ENCODE results near the gene SLBP.

SLBP gene

GRCh38 chr4:1647432-1647831 lies 64.7 kb downstream of the SLBP start:
- no peak for ATAC-seq

GRCh38 chr4:1646690-1647089 lies 65.4 kb downstream of the SLBP start:
- ATAC-seq = no peak

DNA sequence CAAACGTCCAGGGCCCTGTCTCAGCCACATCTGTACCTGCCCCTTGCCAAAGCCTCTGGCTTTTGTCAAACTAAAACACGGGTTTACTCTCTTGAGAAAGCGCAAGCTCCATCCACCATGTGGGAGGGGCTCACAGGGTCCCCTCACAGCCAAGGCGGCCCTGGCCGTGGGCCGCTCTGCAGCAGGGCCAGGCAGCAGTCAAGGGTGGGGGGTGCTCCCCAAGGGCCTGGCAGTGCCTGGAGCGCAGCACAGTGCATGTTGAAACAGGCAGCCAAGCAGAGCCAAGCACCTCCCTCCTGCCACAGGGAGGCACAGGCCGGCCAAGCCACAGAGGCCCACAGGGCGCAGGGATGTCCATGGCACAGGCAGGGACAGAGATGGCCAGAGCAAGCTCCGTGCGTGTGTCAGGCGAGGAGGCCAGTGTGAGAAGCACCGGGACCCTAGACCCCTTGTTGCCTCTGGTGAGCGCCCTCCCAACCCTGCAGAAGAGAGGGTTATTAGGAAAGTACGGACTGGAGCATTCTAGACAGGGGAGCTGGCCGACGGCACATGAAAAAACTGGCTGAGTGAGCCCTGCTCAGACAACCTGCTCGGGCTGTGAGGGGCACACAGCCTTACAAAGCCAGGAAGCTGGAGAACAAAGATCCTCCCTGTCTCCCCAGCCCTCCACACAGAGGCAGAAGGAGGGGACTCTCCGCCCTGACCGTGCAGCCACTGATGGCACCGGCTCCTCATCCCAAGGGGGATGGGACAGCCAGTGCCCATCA lies 67.0 kb downstream of the SLBP start:
- no peak for ATAC-seq

DNA sequence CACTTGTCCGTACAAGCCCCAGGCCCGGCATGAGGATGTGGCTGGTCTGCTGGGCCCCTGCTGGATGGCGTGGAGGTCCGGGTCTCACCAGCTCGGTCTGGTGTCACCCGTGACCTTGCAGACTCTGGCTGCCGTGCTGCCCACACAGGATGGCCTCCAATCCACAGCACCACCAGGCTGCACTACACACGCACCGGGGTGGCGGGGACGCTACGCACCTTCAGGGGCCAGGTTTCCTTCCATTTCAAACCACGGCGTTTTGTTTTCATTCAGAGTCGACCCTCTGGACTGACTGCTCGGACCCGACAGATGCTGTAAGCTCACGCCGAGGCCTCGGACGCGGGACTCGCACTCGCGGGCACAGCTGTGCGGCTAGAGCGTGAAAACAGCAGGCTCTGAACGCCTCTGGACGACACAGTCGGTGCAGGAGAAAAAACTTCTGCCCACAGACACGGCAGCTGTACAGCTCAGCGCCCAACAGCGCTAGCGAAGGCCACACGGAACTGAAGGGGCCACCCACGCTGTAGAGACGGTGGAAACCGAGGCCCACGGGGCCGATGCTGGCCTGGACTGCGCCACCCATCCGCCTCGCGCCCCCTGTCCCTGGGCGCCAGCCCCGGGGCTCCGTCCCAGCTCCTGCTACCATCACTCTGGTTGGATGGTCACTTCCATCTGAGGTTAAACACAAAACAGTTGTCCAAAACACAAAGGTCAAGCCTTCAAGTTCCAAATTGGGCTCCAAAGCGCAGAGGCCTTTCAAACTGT lies 68.0 kb downstream of the SLBP start:
- ATAC-seq = no peak
